Muscle layer of duodenum (tissue), 2 donors: ENCODE measurements around the gene ESM1.

ENCODE experiments used
- H3K27ac ChIP-seq: one replicate; pipeline ENCODE4 v1.7.0; 2013; ENCODE audit warnings: mild to moderate bottlenecking, low read length
- H3K27me3 ChIP-seq: one replicate; pipeline ENCODE4 v1.7.0; 2013; ENCODE audit warnings: low read depth, mild to moderate bottlenecking, control low read depth, low read length
- H3K36me3 ChIP-seq, 2 donors: one replicate each; pipeline ENCODE4 v1.7.0; 2013; ENCODE audit warnings: low read length in 2 of 2, control low read depth in 1 of 2, mild to moderate bottlenecking in 1 of 2; ENCODE audit not compliant: insufficient read depth in 2 of 2, control insufficient read depth in 1 of 2
- H3K4me1 ChIP-seq, 2 donors: one replicate each; pipeline ENCODE4 v1.7.0; 2013; ENCODE audit warnings: low read length in 2 of 2, mild to moderate bottlenecking in 2 of 2, control low read depth in 1 of 2, moderate library complexity in 1 of 2; ENCODE audit not compliant: insufficient read depth in 2 of 2, control insufficient read depth in 1 of 2
- H3K4me3 ChIP-seq, 2 donors: one replicate each; pipeline ENCODE4 v1.7.0; 2013; ENCODE audit warnings: low read length in 2 of 2, low read depth in 1 of 2, mild to moderate bottlenecking in 1 of 2
- H3K9me3 ChIP-seq, 2 donors: one replicate each; pipeline ENCODE4 v1.7.0; 2013; ENCODE audit warnings: low read length in 2 of 2, control low read depth in 1 of 2, mild to moderate bottlenecking in 1 of 2; ENCODE audit not compliant: control insufficient read depth in 1 of 2
- donor health status: healthy.

ESM1 gene

GRCh38 chr5:54981928-54982327, 3.5 kb downstream of the ESM1 start:
- no peaks in the 10 kb centered on the region for H3K9me3 ChIP-seq
- no peaks in the 10 kb centered on the region for H3K36me3 ChIP-seq
- H3K4me3 ChIP-seq, result no peak overlapping the region
- peaks cover 7% of the 10 kb centered on the region for H3K27me3 ChIP-seq
- no peaks in the 10 kb centered on the region for H3K4me1 ChIP-seq
- H3K27ac ChIP-seq, result no peak overlapping the region

GRCh38 chr5:54975701-54976100, 9.7 kb downstream of the ESM1 start:
- Histone ChIP-seq H3K4me1 (no peaks in the 10 kb centered on the region), H3K36me3 (no peaks in the 10 kb centered on the region), H3K9me3 (no peaks in the 10 kb centered on the region), H3K4me3 (no peak overlapping the region), H3K27me3 (no peaks in the 10 kb centered on the region), H3K27ac (no peak overlapping the region)

GRCh38 chr5:54969856-54970828, 15.3 kb downstream of the ESM1 start:
- Histone ChIP-seq H3K36me3 (no peaks in the 10 kb centered on the region), H3K27ac (no peak overlapping the region), H3K4me3 (no peak overlapping the region), H3K9me3 (no peaks in the 10 kb centered on the region), H3K4me1 (no peaks in the 10 kb centered on the region), H3K27me3 (no peaks in the 10 kb centered on the region)

GRCh38 chr5:54969242-54969641, 16.2 kb downstream of the ESM1 start:
- no peak overlapping the region for H3K4me3 ChIP-seq
- H3K9me3 ChIP-seq, result no peaks in the 10 kb centered on the region
- no peaks in the 10 kb centered on the region for H3K36me3 ChIP-seq
- H3K27me3 ChIP-seq, result no peaks in the 10 kb centered on the region
- H3K4me1 ChIP-seq, result no peaks in the 10 kb centered on the region
- no peak overlapping the region for H3K27ac ChIP-seq

- no peak overlapping the region for H3K27ac ChIP-seq
- H3K4me3 ChIP-seq, result no peak overlapping the region
- no peaks in the 10 kb centered on the region for H3K27me3 ChIP-seq
- H3K9me3 ChIP-seq, result no peaks in the 10 kb centered on the region
- no peaks in the 10 kb centered on the region for H3K4me1 ChIP-seq
- H3K36me3 ChIP-seq, result no peaks in the 10 kb centered on the region
Measured at GRCh38 chr5:54965806-54966205, 19.6 kb downstream of the ESM1 start.

- H3K27ac ChIP-seq, result no peak overlapping the region
- no peaks in the 10 kb centered on the region for H3K27me3 ChIP-seq
- H3K36me3 ChIP-seq, result no peaks in the 10 kb centered on the region
- no peaks in the 10 kb centered on the region for H3K4me1 ChIP-seq
- H3K4me3 ChIP-seq, result no peak overlapping the region
- no peaks in the 10 kb centered on the region for H3K9me3 ChIP-seq
Measured at GRCh38 chr5:54964405-54964804, 21.0 kb downstream of the ESM1 start.

- no peaks in the 10 kb centered on the region for H3K36me3 ChIP-seq
- H3K27me3 ChIP-seq, result no peaks in the 10 kb centered on the region
- H3K4me1 ChIP-seq, result no peaks in the 10 kb centered on the region
- H3K4me3 ChIP-seq, result no peak overlapping the region
- H3K9me3 ChIP-seq, result no peaks in the 10 kb centered on the region
- no peak overlapping the region for H3K27ac ChIP-seq
Measured at GRCh38 chr5:54959673-54960418, 25.5 kb downstream of the ESM1 start.

- H3K27ac ChIP-seq, result no peak overlapping the region
- no peaks in the 10 kb centered on the region for H3K27me3 ChIP-seq
- H3K36me3 ChIP-seq, result no peaks in the 10 kb centered on the region
- H3K4me1 ChIP-seq, result no peaks in the 10 kb centered on the region
- no peak overlapping the region for H3K4me3 ChIP-seq
- no peaks in the 10 kb centered on the region for H3K9me3 ChIP-seq
Measured at GRCh38 chr5:54956922-54957321, 28.5 kb downstream of the ESM1 start.

- Histone ChIP-seq H3K27me3 (no peaks in the 10 kb centered on the region), H3K36me3 (no peaks in the 10 kb centered on the region), H3K27ac (no peak overlapping the region), H3K4me1 (no peaks in the 10 kb centered on the region), H3K4me3 (no peak overlapping the region), H3K9me3 (no peaks in the 10 kb centered on the region)
Measured at GRCh38 chr5:54947187-54947586, 38.2 kb downstream of the ESM1 start.

- no peak overlapping the region for H3K27ac ChIP-seq
- no peaks in the 10 kb centered on the region for H3K27me3 ChIP-seq
- no peaks in the 10 kb centered on the region for H3K9me3 ChIP-seq
- H3K36me3 ChIP-seq, result no peaks in the 10 kb centered on the region
- H3K4me3 ChIP-seq, result no peak overlapping the region
- H3K4me1 ChIP-seq, result no peaks in the 10 kb centered on the region
Measured at GRCh38 chr5:54946306-54946819, 39.0 kb downstream of the ESM1 start.

GRCh38 chr5:54944364-54944763, 41.0 kb downstream of the ESM1 start:
- no peaks in the 10 kb centered on the region for H3K4me1 ChIP-seq
- H3K27me3 ChIP-seq, result no peaks in the 10 kb centered on the region
- H3K36me3 ChIP-seq, result no peaks in the 10 kb centered on the region
- no peak overlapping the region for H3K27ac ChIP-seq
- no peak overlapping the region for H3K4me3 ChIP-seq
- no peaks in the 10 kb centered on the region for H3K9me3 ChIP-seq
